Nephron (organoid): ENCODE results near the gene CNNM3.

Experiments
- H3K27ac Mint-ChIP-seq, 3 experiments: 2 replicates each; pipeline ENCODE4 v1.8.0; 2020; ENCODE audit warnings: mixed read lengths in 3 of 3, mild to moderate bottlenecking in 2 of 3, moderate library complexity in 1 of 3
- H3K27me3 Mint-ChIP-seq: 2 replicates; pipeline ENCODE4 v1.8.0; 2021; ENCODE audit warnings: low read depth, mild to moderate bottlenecking, moderate library complexity, mixed read lengths
- H3K36me3 Mint-ChIP-seq: 2 replicates; pipeline ENCODE4 v1.8.0; 2020; ENCODE audit warnings: low read depth, mixed read lengths
- H3K4me1 Mint-ChIP-seq: 2 replicates; pipeline ENCODE4 v1.8.0; 2020; ENCODE audit warnings: mixed read lengths
- H3K4me3 Mint-ChIP-seq, 3 experiments: 2 replicates each; pipeline ENCODE4 v1.8.0; 2020; ENCODE audit warnings: mild to moderate bottlenecking in 3 of 3, mixed read lengths in 3 of 3, moderate library complexity in 2 of 3
- H3K9me3 Mint-ChIP-seq: 2 replicates; pipeline ENCODE4 v1.8.0; 2020; ENCODE audit warnings: mixed read lengths
- TF ChIP-seq, protein P1 (sequence below), 3 experiments: fragments of 200-600 bp; sonication (generic); IDR thresholded peaks; one replicate each; pipeline ENCODE4 v1.5.0; 2021; ENCODE audit warnings: antibody characterized with exemption in 3 of 3; ENCODE audit not compliant: unreplicated experiment in 3 of 3

Gene CNNM3

GRCh38 chr2:96844405-96844808, 28.3 kb downstream of the CNNM3 start:
- peaks cover 16% of the 10 kb centered on the region for H3K36me3 Mint-ChIP-seq
- TF ChIP-seq, protein P1, sequence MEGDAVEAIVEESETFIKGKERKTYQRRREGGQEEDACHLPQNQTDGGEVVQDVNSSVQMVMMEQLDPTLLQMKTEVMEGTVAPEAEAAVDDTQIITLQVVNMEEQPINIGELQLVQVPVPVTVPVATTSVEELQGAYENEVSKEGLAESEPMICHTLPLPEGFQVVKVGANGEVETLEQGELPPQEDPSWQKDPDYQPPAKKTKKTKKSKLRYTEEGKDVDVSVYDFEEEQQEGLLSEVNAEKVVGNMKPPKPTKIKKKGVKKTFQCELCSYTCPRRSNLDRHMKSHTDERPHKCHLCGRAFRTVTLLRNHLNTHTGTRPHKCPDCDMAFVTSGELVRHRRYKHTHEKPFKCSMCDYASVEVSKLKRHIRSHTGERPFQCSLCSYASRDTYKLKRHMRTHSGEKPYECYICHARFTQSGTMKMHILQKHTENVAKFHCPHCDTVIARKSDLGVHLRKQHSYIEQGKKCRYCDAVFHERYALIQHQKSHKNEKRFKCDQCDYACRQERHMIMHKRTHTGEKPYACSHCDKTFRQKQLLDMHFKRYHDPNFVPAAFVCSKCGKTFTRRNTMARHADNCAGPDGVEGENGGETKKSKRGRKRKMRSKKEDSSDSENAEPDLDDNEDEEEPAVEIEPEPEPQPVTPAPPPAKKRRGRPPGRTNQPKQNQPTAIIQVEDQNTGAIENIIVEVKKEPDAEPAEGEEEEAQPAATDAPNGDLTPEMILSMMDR (IDR thresholded peaks at IDR 0.05; ENCODE audit: unreplicated experiment in 3 of 3) = no peak
- H3K27me3 Mint-ChIP-seq = no peaks in the 10 kb centered on the region
- H3K4me1 Mint-ChIP-seq = peaks cover 5% of the 10 kb centered on the region
- H3K9me3 Mint-ChIP-seq = no peaks in the 10 kb centered on the region
- no peak overlapping the region for H3K4me3 Mint-ChIP-seq
- H3K27ac Mint-ChIP-seq = no peak overlapping the region

GRCh38 chr2:96846825-96847224, 30.8 kb downstream of the CNNM3 start:
- H3K4me1 Mint-ChIP-seq = peaks cover 5% of the 10 kb centered on the region
- peaks cover 25% of the 10 kb centered on the region for H3K36me3 Mint-ChIP-seq
- no peaks in the 10 kb centered on the region for H3K9me3 Mint-ChIP-seq
- H3K4me3 Mint-ChIP-seq = no peak overlapping the region
- TF ChIP-seq, protein P1 (IDR thresholded peaks at IDR 0.05; ENCODE audit: unreplicated experiment in 3 of 3) = no peak
- no peak overlapping the region for H3K27ac Mint-ChIP-seq
- H3K27me3 Mint-ChIP-seq = no peaks in the 10 kb centered on the region

DNA sequence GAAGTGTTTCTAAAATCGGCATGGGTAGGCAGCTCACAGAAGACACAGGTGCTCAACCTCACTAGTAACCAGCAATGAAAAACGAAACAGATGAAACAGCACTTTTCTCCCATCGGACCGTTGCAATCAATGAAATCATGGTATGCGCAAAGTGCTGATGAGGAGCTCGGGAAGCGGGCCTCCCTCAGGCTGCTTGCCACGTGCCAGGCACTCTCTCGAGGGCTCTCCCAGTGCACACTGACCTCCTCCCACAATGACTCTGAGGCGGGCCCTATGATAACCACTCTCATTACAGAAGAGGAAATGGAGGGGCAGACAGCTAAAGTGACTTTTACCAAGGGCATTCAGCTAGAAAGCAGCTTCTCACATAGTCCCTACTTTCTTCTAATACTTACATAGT, 31.5 kb downstream of the CNNM3 start:
- Mint-ChIP-seq H3K4me1 (peaks cover 5% of the 10 kb centered on the region), H3K9me3 (no peaks in the 10 kb centered on the region), H3K4me3 (no peak overlapping the region), H3K36me3 (peaks cover 28% of the 10 kb centered on the region), H3K27me3 (no peaks in the 10 kb centered on the region), H3K27ac (no peak overlapping the region)
- TF ChIP-seq, protein P1 (IDR thresholded peaks at IDR 0.05; ENCODE audit: unreplicated experiment in 3 of 3) = no peak

DNA sequence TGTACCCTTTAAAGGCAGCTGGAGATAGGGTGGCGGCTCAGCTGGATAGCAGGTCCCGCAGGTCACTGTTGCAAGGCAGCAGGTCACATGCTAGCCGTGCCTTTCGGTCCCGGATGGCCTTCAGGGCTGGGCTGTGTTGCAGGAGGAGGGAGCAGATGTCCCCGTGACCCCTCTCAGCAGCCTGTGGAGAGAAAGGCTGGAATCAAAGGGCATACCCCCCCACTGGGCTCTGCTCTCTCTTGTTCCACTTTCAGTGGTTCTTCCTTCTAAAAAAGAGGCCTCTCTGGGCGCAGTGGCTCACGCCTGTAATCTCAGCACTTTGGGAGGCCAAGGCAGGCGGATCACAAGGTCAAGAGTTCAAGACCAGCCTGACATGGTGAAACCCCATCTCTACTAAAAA, 32.2 kb downstream of the CNNM3 start:
- no peak overlapping the region for H3K27ac Mint-ChIP-seq
- H3K36me3 Mint-ChIP-seq = peaks cover 35% of the 10 kb centered on the region
- H3K4me3 Mint-ChIP-seq = no peak overlapping the region
- no peaks in the 10 kb centered on the region for H3K9me3 Mint-ChIP-seq
- peaks cover 1% of the 10 kb centered on the region for H3K4me1 Mint-ChIP-seq
- TF ChIP-seq, protein P1 (IDR thresholded peaks at IDR 0.05; ENCODE audit: unreplicated experiment in 3 of 3) = no peak
- no peaks in the 10 kb centered on the region for H3K27me3 Mint-ChIP-seq

DNA sequence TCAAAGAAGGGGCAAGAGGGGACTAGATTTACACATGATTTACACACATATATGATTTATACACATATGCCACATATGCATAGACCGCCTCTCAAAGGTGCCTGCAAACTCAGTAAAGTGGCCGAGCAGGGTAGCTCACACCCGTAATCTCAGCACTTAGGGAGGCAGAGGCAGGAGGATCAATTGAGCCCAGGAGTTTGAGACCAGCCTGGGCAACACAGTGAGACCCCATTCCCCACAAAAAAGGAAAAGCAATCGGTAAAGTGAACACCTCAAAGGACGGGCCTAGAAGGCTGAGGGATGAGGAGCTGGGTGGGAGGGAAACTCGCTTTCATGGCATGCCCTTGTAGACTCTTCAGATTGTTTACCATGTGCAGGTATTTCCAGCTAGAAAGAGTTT, 36.6 kb downstream of the CNNM3 start:
- Mint-ChIP-seq H3K4me3 (no peak overlapping the region), H3K4me1 (peaks cover 13% of the 10 kb centered on the region), H3K9me3 (no peaks in the 10 kb centered on the region), H3K27ac (no peak overlapping the region), H3K27me3 (no peaks in the 10 kb centered on the region), H3K36me3 (peaks cover 27% of the 10 kb centered on the region)
- TF ChIP-seq, protein P1 (IDR thresholded peaks at IDR 0.05; ENCODE audit: unreplicated experiment in 3 of 3) = no peak

- H3K9me3 Mint-ChIP-seq = no peaks in the 10 kb centered on the region
- H3K27me3 Mint-ChIP-seq = no peaks in the 10 kb centered on the region
- H3K4me3 Mint-ChIP-seq = no peak overlapping the region
- H3K27ac Mint-ChIP-seq = no peak overlapping the region
- H3K4me1 Mint-ChIP-seq = peaks cover 13% of the 10 kb centered on the region
- H3K36me3 Mint-ChIP-seq = peaks cover 22% of the 10 kb centered on the region
- TF ChIP-seq, protein P1 (IDR thresholded peaks at IDR 0.05; ENCODE audit: unreplicated experiment in 3 of 3) = no peak
Observed at GRCh38 chr2:96853321-96853720, 37.3 kb downstream of the CNNM3 start.
